ENCODE results near the gene DYNLT5.
"Not testable (repeated sequence)": the region's sequence is repeated elsewhere in the genome, so short reads cannot be mapped to it uniquely, and the experiment has no call there.

DYNLT5 gene

DNA sequence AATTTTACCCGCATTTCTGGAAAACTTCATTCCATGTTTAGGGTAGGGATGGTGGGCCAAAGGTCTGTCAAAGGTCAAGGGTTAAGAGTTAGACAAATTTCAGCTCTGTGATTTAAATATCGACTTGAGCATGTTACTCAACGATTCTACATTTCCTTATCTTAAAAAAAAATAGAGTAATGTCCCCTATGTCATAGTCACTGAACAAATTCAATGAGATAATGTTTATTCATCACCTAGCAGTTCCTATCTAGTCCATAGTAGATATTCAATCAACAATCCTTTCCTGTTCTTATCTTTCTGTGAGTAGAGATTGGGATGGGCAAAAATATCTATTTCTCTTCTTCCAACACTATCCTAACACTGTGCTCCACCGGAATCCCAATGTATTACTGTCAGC lies 1.1 kb upstream of the DYNLT5 start:
- DNase-seq, result no peak

DNA sequence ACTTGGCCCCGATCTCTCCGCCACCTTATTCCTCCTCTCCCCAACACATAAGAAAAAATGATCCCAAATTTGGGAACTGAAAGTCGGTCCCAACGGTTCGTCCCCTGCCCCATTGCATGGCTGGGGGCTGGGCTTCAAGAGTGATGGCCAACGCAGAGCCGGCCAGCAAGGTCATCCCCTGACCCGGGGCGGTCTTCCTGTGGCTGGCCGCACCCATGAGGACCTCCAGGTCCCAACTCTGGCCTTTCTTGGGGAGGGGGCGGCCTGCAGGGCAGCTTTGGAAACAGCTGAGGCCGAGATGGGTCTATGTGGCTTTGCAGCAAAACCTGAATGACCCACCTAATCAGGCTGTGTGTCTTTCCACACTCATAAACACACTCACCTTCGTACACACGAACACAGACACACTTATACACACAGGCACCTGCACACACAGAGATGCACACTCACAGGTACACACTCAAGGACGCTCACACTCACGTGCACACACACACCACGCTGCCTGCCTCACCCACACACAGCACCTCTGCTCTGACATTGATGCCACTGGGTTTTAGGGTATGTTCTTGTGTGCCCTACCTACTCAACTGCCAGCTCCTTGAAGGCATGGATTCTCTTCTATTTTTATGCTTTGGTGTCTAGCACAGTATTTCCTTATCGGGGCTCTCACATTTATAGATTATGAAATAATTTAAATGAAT lies 562 bp downstream of the DYNLT5 start:
- no peak for DNase-seq

DNA sequence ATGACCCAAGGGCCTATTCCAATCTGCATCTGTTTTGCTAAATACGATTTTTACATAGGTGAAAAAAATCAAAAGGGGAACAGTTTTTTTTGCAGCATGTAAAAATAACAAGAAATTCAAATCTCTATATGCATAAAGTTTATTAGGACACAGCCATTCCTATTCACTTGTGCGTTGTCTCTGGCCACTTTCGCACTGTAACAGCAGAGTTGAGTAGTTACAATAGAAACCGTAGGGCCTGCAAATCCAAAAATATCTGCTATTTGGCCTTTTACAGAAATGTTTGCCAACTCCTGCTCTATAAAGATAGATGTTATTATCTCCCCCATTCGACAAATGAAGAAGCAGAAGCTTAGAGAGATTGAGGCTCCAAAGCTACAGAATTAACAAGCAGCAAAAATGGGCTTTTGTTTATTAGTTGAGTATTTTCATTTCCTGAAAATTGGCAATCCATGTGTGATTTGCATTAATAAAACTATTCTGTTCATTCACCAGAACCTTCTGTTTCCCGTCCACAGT lies 5.5 kb downstream of the DYNLT5 start:
- DNase-seq, result no peak

DNA sequence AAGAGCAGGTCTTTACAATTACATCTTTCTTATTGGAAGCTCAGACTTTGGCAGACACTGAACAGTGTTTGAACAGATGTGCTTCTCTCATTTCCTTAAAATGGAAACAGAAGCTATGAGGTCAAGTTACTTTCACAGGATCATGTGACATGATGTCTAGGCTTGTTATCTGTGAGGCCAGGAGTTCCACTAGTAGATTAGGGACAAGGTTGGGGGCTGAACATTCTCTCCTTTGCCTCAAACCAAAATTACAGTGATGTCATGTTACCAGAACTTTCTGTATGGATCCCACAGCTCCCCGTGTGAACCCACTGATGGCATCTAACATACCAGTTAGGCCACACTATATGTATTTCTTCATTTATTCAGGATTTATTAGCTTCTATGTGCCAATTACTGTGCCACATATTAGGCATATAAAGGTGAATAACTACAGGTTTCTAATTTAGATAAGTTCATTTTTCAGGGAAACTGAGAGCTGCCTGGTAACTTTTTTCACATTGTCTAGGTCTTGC lies 6.0 kb downstream of the DYNLT5 start:
- no peak for DNase-seq

DNA sequence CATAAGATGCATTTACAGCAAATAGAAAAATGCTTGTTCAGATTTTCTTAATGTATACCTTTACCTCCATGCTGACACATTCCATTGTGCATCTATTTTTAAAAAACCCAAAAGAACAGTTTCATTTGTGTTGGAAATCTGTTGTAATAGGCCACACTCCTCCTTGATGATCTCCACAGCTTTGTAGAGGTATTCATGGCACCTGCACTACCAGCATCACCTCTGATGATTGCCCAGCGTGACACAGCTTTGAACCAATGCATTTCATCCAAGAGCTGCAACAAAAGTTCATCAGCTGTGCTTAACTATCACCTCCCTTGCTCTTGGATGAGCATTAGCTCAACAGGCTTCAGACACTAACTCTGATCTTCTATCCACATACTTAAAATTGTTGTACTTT lies 8.2 kb downstream of the DYNLT5 start:
- DNase-seq, result no peak

DNA sequence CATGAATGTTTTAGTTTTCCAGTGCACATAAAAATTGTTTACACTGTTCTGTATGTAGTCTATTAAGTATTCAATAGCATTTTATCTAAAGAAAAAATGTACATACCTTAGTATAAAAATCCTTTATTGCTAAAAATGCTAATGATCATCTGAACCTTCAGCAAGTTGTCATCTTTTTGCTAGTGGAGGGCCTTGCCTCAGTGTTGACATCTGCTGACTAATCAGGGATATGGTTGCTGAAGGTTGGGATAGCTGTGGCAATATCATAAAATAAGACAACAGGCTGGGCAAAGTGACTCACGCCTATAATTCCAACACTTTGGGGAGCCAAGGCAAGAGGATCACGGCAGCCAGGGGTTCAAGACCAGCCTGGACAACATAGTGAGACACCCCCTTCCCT lies 9.0 kb downstream of the DYNLT5 start:
- DNase-seq, result no peak

DNA sequence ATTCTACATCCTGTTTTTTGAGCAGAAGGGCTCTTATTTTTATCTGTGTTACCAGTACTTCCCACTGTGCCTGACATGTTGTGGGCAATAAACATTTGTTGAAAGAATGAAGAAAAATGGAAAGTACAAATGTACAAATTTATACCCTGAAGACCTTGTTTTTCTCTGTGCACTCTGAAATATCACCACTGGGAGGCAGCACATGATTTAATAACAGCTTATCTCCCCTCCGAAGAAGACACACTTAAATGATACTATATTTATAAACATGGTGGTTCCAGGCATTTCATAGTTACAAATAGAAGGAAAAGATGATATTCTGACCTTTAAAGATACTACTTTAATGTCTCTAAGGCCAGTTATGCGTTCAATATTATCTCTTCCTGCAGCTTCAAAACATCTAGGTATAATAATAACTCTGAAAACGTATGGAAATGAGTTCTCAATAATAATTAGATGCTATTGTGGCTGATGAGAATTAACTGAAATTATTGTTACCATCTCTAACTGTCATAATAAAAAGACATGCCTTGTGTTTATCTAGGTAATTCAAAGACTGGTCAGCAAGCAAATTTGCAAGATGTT lies 12.8 kb downstream of the DYNLT5 start:
- peak; percentile 12 for DNase-seq

DNA sequence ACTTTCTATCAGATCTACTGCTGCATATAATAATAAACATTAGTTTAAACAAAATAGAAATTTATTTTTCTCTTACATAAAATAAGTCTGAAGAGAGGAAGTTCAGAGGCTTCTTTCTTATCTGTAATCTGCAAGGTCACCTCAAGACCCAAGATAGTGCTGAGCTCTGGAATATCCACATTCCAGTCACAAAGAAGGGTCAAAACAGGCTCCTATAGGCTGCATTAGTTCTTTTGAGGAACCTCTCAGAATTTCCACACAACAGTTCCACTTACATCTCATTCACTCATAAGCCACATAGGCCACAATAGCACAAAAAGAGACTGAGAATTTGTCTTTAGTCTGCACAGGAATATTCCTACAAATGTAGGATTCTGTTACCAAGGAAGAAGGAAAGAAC lies 15.4 kb downstream of the DYNLT5 start:
- no peak for DNase-seq

DNA sequence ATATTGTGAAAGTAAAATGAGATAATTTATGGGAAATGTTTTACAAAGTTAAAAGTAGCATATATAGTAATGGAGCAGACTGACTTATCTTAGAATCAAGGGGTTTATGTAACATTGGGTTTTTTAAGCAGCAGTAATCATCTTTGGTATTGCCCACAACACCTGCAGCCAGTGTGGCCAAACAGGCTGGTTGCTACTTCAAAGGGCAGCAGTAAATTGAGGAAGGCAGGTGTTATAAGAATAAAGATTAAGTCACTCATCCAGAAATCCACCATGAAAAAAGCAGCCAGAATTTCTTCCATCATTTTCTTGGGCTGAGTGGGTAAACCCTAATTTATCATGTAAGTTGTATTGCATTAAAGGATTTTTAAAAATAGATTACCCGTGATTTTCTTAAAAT lies 16.7 kb downstream of the DYNLT5 start:
- no peak for DNase-seq

DNA sequence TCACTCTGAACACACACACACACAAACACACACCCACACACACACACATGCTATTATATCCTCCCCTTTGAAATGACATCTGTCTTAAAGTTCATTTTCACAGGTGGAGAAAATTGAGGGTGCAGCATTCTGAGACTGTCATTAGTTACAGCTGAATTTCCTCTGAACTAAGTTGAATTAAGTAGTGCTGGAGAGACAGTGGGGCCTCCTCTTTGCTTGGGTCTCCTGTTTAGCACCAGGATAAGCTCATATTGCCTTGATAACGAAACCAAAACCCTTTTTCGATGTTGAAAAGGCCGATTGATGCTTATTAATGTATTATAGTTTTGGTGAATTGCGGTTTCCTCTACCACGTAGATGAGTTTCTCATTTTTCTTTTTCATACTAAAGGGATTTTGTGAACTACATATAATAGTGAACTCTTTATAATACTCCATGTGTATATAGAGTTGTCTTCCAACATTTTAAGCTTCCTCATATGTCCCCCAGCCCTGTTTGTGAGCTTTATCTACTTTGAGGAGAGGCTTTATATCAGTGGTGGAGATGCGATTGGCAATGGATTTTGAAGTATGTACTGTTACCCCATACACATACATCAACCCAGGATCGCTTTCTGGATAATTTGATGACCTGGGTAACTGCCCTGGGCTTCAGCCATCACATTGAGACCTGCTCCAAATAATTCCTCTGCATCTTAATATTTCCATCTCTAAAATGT lies 17.4 kb downstream of the DYNLT5 start:
- DNase-seq, result no peak

DNA sequence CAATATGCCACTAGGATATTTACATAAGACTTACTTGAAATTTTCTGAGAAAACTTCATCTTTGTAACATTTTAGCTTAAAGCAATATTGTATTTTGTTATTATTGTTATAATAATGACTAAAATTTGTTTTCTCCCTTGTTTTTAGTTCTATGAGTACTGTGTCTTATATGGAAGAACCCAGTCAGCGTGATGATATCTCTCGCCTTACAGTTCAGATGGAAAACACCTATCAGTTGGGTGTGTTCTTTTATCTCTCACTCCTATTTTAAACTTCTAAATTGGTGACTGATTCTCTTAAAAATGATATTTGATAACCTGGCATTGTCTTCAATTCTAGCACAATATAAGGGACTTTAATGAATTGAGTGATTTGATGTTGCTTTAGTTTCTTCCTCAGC lies 18.0 kb downstream of the DYNLT5 start:
- DNase-seq, result no peak

DNA sequence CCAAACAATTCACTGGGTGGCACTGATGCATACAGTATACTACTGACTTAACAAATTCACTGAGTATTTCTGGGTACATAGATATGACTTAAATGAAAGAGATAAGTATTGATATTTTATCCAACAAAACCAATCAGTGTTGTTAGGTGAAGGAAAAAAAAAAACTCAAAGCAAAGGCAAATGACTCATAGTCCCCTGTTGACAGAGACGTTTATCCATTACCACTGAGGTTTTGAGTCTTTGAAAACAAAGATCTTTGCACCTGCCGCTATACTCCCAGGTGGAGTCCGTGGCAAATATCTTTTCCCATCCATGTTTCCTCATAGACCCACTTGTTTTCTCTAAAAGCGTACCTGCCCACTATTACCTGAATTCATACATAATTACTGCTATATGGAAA lies 18.4 kb downstream of the DYNLT5 start:
- DNase-seq, result no peak

DNA sequence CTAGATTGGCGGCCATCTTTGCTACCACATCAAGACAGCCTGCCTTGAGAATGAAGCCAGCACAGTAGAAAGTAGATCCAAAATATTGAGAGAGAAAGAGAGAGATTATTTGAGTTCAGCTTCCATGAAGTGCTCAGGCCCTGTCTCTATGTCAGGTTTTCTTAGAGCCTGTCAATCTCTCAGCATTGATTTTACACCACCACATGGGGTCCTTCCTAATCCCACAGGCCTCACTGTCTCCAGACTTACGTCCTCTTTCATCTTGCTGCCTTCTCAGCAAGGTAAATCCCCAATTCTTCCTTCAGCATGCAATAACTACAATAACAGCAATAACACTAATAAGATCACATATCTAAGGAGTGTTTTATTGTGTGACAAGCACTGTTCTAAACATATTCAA lies 21.0 kb downstream of the DYNLT5 start:
- DNase-seq, result no peak

DNA sequence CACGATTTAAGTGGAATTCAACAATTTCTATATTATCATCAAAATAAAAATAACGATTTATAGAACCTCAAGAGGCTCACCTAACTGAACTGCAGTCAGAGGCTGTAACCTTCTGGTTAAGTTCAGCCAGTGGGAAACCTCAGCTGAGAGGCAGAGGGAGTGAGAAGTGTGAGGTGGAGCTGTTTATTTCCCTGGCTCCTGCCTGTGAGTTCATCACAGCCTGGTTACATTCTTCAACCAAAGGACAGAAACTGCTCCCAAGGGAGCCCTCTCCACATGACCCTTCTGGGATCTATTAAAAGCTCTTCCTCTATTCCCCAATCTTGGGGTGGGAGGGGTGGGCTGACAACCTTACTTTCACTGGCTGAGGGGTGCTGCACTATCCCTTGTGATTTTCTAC lies 22.2 kb downstream of the DYNLT5 start:
- DNase-seq, result no peak

DNA sequence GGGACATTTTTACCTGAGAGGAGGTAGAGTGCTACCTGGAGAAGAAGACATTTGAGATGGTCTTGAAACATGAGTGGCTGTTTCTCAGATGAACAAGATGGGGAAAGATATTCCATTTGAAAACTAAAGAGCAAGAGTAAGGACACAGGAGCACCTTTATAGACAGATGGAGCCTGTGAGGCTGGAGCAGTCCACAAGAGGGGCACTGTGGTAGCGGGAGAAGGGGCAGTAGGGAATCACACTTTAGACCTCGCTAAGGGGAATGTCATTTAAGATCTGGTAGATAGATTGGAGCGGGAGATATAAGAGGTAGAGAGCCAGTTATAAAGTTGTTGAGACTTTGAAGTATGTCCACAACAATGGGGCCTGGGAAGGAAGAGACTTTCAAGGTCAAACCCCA lies 23.4 kb downstream of the DYNLT5 start:
- DNase-seq, result no peak

DNA sequence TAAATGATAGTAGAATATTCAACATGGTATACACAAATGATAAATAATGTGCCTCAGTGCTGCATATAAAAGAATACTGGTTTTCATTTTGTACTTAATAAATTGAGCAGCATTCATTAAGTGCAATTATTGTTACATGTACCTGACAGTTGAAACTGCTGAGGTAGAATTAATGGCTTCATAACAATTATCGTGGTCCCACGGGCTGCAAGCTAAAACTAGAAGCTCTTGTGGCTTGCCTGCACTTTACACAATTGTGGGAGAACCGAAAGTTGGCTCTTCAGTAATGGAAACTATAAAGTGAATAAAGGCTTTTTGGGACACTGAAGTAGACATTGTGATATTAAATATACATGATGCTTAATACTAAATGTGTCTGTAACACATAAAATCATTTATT lies 25.6 kb downstream of the DYNLT5 start:
- no peak for DNase-seq

DNA sequence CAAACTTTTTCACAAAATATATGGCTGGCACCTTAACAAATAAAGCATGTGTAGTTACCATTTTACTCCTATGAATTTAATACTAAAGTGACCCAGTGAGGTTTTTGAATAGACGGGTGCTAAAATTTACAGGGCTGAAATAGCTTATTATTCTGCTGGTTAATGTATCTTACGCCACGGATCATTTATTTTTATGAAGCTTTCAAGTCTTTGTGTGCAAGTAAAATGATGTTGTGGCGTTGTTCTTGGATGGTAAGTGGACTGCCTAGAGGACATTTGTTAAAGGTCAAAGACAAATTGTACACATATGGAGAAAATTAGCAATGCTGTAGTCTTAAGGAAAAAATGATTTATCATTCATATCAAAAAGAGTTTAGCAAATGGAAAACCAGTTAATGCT lies 26.0 kb downstream of the DYNLT5 start:
- no peak for DNase-seq

DNA sequence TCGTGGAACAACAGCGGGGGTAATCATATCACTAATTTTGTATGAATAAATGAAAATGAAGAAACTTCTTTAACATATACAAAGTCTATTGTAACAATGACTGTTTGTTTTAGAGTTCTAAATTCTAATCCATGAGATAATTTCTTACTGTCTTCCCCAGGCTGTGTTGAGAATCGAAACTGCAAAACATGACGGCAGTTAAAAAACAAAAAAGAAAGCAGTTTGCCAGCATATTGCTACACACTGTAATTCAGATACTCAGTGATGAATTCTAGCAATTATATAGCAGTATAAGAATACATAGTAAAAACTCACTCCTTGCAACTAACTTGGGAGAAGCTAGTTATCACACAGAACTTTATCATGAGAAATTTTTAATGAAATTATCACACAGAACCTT lies 26.7 kb downstream of the DYNLT5 start:
- no peak for DNase-seq

DNA sequence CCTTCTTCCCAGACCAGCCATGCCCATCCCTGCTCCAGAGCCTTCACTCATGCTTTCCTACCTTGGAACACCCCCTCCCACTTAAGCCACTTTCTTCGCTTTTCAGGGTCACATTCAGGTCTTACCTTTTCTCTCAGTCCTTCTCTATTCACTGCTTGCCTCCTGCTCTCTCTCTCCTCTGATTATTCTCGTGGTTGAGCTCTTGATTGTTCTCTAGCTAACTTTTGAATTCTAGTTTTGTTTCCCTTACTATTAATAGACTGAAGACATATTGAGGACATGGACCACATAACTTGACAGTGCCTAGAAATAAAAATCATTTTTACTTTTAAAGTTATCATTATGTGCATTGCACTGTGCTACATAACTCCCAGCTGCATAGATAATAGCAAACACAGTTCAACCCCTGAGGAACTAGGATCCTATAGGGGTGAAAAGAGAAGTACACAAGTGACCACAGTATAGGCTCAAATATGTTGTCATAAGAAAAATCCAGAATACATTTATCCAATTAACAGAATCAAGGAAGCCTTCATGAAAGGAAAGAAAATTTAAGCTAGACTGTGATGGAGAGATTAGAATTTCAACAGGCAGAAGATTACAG lies 27.3 kb downstream of the DYNLT5 start:
- no peak for DNase-seq

DNA sequence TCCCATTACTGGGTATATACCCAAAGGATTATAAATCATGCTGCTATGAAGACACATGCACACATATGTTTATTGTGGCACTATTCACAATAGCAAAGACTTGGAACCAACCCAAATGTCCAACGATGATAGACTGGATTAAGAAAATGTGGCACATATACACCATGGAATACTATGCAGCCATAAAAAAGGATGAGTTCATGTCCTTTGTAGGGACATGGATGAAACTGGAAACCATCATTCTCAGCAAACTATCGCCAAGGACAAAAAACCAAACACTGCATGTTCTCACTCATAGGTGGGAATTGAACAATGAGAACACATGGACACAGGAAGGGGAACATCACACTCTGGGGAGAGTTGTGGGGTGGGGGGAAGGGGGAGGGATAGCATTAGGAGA lies 33.5 kb downstream of the DYNLT5 start:
- DNase-seq, result not testable (repeated sequence)

DNA sequence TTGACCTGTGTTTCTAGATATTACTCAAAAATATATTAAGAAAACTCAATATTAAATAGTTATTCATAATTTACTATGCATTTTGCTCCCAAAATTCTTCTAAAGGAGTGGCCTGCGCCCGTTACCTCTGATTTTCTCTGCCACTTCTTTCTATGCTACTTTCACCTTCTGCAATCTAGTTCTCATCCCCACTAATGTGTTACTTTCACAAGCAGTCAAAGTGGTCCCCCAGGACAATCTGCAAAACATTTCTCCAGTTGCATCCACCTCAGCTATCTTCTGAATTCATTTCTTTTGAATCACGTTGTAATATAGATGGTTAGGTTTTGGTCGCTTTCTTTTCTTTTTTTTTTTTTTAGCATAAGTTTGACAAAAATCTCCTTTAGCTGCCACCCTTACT lies 35.4 kb downstream of the DYNLT5 start:
- DNase-seq, result no peak

DNA sequence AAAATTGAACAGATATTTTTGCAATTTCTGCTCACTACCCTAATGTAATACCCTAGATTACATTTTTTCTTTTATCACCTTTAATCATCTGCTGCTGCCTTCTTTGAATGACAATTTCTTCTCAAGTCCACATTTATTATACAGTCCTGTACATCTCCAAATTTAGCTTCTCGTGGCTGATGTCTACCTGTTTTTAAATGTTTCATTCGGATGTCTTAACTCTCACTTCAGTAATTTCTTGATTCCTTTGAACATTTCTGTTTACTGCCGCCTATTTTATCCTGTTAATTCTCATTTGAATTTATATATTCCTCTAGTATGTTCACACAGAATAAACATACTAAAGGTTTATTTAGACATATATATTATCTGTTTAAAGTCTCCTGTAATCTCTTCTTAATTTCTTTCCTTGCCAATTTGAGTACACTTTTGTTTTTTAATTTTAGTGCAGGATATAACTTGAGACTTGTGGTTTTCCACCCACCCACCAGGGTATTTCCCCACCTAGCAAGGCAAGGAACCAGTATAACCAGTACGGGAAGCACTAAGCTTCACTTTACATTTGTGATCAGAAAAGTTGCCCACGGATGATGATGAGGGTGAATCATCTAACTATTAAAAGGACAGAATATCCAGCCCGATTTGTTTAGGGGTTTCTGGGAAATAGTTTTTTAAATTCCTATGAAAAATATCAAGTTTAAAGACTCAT lies 36.1 kb downstream of the DYNLT5 start:
- peak; percentile 57 for DNase-seq

Data from stimulated activated naive CD4-positive, alpha-beta T cell treated with Interleukin-2 at 50 U/mL for 16 hours (primary cell).